HG03196 (cell line): ENCODE data around the gene ADAMTS6.

Experiments
- ATAC-seq: cut with Tn5 transposase; IDR thresholded peaks from one replicate; pipeline ENCODE4 v1.9.1; 2021; ENCODE audit not compliant: unreplicated experiment

Gene ADAMTS6

GRCh38 chr5:65292196-65292595 lies 189.5 kb downstream of the ADAMTS6 start:
- no peak for ATAC-seq

DNA sequence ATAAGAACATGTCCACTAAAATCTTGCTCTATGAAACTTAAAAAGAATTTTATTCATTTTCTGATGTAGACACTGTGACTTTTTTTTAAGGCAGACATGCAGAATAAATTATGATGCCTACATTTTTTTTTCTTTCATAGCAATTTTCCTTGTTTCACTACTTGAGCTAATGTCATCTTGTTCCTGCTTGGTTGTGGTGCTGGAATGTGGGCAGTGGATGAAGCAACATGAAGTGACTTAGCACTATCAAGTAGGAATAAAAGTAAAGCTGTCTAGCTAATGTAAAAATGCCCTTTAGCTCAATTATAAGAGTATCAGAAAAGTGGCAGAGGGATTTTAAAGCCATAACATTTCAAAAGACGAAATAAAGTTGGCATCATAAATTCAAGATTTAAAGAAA lies 191.0 kb downstream of the ADAMTS6 start:
- ATAC-seq: no peak

DNA sequence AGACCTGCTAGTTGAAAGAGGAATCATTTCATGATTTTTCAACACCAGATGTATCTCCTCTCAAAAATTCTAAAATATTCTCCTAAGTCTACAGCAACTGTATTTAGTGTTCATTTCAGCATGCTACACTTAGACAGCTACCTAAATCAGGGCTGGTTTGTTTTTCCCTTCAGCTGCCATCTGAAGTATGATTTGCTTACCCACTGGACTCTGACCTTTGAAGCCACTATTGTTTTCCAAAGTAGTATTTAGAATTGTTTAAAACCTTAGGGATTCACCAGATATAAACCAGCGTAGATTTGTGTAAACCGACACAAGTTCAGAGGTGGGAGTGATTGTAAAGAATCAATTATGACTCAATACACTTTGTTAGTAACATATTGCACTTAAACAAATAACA lies 193.1 kb downstream of the ADAMTS6 start:
- ATAC-seq: no peak

- ATAC-seq: no peak
Observed at GRCh38 chr5:65279603-65280002, 202.1 kb downstream of the ADAMTS6 start.

DNA sequence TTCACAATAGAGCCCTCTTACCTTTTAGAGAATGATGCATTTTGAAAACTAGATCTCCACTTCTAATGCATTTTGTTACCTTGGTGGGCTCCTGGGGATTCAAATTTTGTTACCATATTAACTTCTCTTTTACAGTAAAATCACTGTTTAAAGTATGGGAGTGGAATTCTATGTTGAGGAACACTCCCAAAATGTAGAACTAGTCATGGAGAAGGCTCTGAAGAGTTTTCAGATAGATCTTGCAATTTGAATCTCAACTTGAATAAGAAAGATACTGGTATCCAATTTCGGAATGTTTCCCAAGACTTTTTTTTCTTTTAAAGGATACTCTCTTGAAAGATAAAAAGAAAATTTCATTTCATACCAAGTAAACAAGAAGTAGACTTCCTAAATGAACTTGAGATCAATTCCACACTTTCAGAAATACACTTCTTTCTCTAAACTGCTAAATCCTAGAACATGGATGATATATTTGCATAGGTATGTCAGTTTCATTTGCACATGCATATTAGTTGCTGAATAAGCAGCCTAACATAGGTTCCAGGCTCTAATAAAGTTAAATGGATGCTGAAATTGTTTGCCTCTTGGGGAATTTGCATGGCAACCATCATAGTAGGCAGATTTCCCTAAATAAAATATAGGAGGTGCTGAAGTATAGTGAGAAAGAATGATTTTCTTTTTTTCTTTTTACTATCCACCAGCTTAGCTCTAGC lies 205.4 kb downstream of the ADAMTS6 start:
- ATAC-seq: no peak

DNA sequence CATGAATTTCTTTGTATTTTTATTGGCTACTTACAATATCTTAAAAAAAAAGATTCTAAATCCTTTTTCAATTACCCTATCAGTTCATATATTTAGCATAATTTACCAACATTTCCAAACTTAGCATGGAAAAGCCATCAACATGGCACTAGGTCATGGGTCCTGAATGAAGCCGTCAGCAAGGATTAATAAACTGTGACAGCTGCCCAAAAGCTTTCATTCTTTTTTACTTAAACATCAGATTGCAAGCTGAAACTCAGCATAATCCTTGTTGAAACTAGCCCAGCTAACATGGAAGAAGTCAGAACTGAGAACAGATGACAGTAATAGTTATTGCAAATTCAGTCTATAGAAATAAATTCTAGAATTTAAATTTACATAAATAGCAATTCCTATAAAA lies 209.8 kb downstream of the ADAMTS6 start:
- ATAC-seq: no peak

DNA sequence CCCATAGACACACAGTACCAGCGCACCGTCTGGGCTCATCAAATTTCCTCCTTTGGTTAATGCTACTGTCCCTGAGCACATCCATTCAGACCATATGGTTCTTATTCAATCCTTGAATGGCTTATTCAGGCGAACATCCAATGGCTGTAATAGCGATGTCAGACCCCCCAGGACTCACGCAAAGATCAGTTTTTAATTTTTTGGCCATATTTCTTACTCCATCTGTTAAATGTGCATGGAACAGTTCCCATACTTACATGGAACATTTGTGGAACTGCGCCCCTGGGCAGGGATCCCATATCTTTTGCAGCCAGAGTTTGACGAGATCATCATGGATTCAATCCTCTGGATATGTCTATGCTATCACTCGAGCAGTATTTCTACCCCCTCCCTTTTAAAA lies 213.2 kb downstream of the ADAMTS6 start:
- no peak for ATAC-seq

GRCh38 chr5:65264420-65264819 lies 217.3 kb downstream of the ADAMTS6 start:
- ATAC-seq: no peak

DNA sequence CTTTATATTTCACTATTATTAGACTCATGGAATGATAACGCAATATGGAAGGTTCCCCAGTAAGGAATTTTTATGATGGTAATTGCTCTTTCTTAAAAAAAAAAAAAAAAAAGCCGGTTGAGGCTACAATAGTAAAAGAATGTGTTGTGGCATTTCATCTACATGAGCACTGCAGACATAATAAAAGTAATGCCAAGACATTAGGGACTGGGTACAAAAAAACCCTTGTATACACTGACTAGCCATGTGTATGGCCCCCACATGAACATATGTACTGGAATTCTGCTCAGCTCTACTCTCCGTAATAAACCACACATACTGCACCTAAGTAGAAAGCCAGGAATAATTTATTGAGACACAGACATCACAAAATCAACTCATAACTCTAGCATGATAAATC lies 218.4 kb downstream of the ADAMTS6 start:
- ATAC-seq: no peak

GRCh38 chr5:65262649-65263059 lies 219.1 kb downstream of the ADAMTS6 start:
- no peak for ATAC-seq

DNA sequence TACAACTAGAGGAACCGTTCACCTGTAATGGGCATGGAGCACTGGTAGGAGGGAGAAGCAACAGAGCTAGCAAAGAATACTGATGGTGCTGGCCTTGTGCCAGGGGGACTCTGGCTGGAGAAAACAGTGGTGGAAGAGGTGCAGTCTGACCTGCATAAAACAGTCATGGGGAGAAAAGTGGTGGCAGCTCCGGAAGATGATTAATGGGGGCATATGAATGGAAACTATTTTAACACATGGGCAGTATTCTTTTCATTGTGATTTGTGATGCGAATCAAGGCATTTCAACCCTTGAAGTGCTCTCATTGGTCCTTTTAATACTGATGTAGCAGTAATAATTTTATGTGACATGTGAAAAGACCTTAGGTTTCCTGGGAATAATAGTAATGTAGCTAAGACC lies 219.6 kb downstream of the ADAMTS6 start:
- no peak for ATAC-seq

- ATAC-seq: no peak
Observed at GRCh38 chr5:65261499-65261898, 220.2 kb downstream of the ADAMTS6 start.

- no peak for ATAC-seq
Observed at GRCh38 chr5:65255294-65255693, 226.4 kb downstream of the ADAMTS6 start.

DNA sequence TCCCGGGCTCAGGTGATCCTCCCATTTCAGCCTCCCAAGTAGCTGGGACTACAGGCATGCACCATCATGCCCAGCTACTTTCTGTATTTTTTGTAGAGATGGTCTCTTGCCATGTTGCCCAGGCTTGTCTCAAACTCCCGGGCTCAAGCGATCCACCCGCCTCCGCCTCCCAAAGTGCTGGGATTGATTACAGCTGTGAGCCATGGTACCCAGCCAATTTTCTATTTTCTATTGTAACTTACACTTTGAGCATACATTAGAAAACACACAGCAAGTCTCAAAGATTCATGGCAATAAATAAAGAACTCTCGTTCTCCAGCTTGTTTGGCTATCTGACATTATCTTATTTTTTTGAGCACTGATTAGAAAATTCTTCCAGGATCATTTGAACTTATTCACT lies 228.7 kb downstream of the ADAMTS6 start:
- ATAC-seq: no peak

- ATAC-seq: no peak
Observed at GRCh38 chr5:65248896-65249295, 232.8 kb downstream of the ADAMTS6 start.

- no peak for ATAC-seq
Observed at GRCh38 chr5:65247594-65247993, 234.1 kb downstream of the ADAMTS6 start.

DNA sequence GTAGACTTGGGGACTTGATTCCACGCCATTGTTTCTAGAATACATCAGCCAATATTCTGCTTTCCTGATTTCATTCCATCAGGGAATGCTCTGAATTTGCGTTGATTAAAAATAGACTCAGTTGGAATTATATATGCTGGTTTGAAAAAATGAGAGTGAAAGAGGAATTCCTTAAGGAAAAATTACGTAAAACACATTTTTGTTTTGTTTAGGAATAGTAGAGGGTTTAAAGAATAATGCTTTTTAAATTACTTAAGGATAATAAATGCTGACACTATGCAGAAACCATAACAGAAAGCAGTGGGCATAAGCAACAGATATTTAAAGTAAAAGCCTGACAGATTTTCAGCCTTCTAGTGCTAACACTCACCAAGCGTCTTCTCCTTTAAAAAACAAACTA lies 235.0 kb downstream of the ADAMTS6 start:
- no peak for ATAC-seq

- ATAC-seq: no peak
Observed at GRCh38 chr5:65244031-65244430, 237.7 kb downstream of the ADAMTS6 start.

- no peak for ATAC-seq
Observed at GRCh38 chr5:65243161-65243560, 238.6 kb downstream of the ADAMTS6 start.

GRCh38 chr5:65229841-65230240 lies 251.9 kb downstream of the ADAMTS6 start:
- no peak for ATAC-seq

DNA sequence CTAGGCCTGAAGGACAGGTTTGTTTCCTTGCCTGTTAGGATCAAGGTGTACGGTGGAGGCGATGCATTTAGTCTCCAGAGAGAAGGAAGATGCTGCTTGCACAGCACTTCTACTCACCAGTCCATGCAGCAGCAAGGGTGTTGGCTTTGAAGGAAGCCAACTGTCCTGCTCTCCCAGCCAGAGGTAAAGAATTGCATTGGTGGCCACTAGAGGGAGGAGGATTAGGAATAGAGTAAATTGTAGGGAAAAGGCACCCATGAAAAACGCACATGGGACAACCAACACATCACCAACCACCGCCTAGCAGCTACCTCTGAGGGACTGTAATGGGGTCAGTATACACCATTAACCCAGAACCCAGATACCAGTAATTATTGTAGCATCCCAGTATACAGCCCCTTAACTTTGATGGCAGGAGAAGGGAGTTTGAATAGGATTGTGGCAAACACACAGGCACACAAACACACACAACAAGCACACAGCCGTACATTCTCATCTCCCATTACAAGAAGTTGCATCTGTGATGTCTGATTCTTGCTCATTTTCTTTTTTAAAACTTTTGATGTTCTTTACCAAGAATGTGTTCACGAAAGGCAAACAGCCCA lies 267.7 kb downstream of the ADAMTS6 start:
- ATAC-seq: no peak

- ATAC-seq: no peak
Observed at GRCh38 chr5:65209341-65209740, 272.4 kb downstream of the ADAMTS6 start.

DNA sequence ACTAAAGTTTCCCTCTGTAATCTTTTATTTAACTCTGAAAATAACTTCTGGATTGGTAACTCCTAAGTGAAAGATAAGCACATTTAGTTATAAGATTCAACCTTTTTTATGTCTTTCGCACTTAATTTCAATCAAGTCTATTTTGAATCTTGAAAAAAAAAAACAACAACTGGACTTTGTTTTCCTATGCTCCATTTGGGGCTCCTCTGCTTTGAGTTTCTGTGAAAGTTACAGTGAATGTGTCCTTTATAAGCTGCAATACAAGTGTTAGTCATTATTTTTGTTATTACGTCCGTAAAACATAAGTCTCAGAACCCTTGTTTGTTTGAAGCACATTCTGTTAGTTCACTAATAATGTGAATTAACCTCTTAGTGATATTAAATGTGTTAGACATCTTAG lies 276.8 kb downstream of the ADAMTS6 start:
- ATAC-seq: no peak
